ENCODE results near the gene MIPOL1. TPM values are rescaled to one million over a fixed set of nuclear protein-coding genes. Genes with fewer than 3 reads are reported as not detected.

MIPOL1 gene
- total and polyA plus RNA-seq, 2 of the 13 experiments (the other 11 are each of a cell fraction or from before 2014, with no cell fraction given) = 8.6 to 34.2 TPM

DNA sequence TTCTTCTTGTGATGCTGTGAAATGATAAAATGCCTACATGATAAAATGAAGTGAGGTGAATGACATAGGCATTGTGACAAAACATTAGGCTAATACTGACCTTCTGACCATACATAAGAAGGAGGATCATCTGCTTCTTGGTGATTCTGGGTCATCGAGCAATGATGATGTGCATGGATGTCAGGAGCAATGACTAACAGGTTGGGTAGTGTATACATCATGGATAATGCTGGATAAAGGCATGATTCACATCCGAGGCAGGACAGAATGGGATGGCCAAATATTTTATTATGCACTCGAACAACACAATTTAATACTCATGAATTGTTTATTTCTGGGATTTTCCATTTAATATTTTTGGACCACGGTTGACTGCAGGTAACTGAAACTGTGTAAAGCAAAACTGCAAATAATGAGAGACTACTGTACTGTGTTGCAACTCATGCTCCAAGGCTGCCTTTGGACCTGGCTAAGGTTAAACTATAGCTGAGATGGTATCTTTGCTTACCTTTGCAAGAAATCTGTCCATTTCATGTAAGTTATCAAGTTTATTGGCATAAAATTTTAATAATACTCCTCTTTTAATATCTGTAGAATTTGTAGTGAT lies 17.7 kb upstream of the MIPOL1 start (continued):
- TF ChIP-seq, protein P1, sequence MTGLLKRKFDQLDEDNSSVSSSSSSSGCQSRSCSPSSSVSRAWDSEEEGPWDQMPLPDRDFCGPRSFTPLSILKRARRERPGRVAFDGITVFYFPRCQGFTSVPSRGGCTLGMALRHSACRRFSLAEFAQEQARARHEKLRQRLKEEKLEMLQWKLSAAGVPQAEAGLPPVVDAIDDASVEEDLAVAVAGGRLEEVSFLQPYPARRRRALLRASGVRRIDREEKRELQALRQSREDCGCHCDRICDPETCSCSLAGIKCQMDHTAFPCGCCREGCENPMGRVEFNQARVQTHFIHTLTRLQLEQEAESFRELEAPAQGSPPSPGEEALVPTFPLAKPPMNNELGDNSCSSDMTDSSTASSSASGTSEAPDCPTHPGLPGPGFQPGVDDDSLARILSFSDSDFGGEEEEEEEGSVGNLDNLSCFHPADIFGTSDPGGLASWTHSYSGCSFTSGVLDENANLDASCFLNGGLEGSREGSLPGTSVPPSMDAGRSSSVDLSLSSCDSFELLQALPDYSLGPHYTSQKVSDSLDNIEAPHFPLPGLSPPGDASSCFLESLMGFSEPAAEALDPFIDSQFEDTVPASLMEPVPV (CRISPR knock-in tag; IDR thresholded peaks at IDR 0.05) = no peak
- TF ChIP-seq DR1 (CRISPR knock-in tag; IDR thresholded peaks at IDR 0.05) (no peak), SRSF9 (IDR thresholded peaks at IDR 0.05; ENCODE audit: borderline replicate concordance, insufficient read depth, low read depth, low read length, poor library complexity, severe bottlenecking) (no peak), SALL2 (CRISPR knock-in tag; IDR thresholded peaks at IDR 0.05) (no peak), ZNF33B (CRISPR knock-in tag; IDR thresholded peaks at IDR 0.05) (no peak), ZFX (CRISPR knock-in tag; IDR thresholded peaks at IDR 0.05; ENCODE audit: low read depth) (no peak), CREB1 (IDR thresholded peaks at IDR 0.05) (peak; percentile 52; the same call in 1 of the 2 replicates), CREB1 (CRISPR knock-in tag; IDR thresholded peaks at IDR 0.05) (no peak), TBX2 (CRISPR knock-in tag; IDR thresholded peaks at IDR 0.05; ENCODE audit: borderline replicate concordance) (no peak)
- TF ChIP-seq, protein P2, sequence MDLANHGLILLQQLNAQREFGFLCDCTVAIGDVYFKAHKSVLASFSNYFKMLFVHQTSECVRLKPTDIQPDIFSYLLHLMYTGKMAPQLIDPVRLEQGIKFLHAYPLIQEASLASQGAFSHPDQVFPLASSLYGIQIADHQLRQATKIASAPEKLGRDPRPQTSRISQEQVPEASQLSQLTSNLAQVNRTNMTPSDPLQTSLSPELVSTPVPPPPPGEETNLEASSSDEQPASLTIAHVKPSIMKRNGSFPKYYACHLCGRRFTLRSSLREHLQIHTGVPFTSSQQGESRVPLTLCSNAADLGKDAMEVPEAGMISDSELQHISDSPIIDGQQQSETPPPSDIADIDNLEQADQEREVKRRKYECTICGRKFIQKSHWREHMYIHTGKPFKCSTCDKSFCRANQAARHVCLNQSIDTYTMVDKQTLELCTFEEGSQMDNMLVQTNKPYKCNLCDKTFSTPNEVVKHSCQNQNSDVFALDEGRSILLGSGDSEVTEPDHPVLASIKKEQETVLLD (CRISPR knock-in tag; IDR thresholded peaks at IDR 0.05; ENCODE audit: low read depth) = no peak
